Mesothelial cell of epicardium (in vitro differentiated cells): ENCODE measurements around the gene CCBE1. TPM values are rescaled to one million over a fixed set of nuclear protein-coding genes. Genes with fewer than 3 reads are reported as not detected.

Experiments used
- DNase-seq, 2 experiments: peaks; one replicate each; pipeline ENCODE4 v3.0.0; 2021; ENCODE audit warnings: low spot score in 2 of 2; ENCODE audit not compliant: unreplicated experiment in 2 of 2
- H3K27ac Mint-ChIP-seq: 2 replicates; pipeline ENCODE4 v1.8.0; 2021; ENCODE audit warnings: mixed read lengths
- H3K27me3 Mint-ChIP-seq: 2 replicates; pipeline ENCODE4 v1.8.0; 2021; ENCODE audit warnings: low read depth, mixed read lengths
- H3K36me3 Mint-ChIP-seq: 2 replicates; pipeline ENCODE4 v1.8.0; 2021; ENCODE audit warnings: mixed read lengths
- H3K4me1 Mint-ChIP-seq: 2 replicates; pipeline ENCODE4 v1.8.0; 2021; ENCODE audit warnings: mixed read lengths
- H3K4me3 Mint-ChIP-seq: 2 replicates; pipeline ENCODE4 v1.8.0; 2021; ENCODE audit warnings: mild to moderate bottlenecking, moderate library complexity, mixed read lengths
- H3K9me3 Mint-ChIP-seq: 2 replicates; pipeline ENCODE4 v1.8.0; 2021; ENCODE audit warnings: mixed read lengths
- total RNA-seq: library from RNA; stranded (reverse); gene quantifications from 3 replicates; pipeline ENCODE4 v1.2.1, GENCODE V29; 2021
- TF ChIP-seq, protein P1 (sequence below): fragments of 200-600 bp; sonication (generic); IDR thresholded peaks from one replicate; pipeline ENCODE4 v1.5.0; 2021; ENCODE audit warnings: antibody characterized with exemption; ENCODE audit not compliant: unreplicated experiment

Gene CCBE1
- total RNA-seq, 1 donor from 2014 or later = 71.1 TPM

GRCh38 chr18:59461171-59461570 lies 236.1 kb downstream of the CCBE1 start:
- H3K4me1 Mint-ChIP-seq = peaks cover 28% of the 10 kb centered on the region
- TF ChIP-seq, protein P1, sequence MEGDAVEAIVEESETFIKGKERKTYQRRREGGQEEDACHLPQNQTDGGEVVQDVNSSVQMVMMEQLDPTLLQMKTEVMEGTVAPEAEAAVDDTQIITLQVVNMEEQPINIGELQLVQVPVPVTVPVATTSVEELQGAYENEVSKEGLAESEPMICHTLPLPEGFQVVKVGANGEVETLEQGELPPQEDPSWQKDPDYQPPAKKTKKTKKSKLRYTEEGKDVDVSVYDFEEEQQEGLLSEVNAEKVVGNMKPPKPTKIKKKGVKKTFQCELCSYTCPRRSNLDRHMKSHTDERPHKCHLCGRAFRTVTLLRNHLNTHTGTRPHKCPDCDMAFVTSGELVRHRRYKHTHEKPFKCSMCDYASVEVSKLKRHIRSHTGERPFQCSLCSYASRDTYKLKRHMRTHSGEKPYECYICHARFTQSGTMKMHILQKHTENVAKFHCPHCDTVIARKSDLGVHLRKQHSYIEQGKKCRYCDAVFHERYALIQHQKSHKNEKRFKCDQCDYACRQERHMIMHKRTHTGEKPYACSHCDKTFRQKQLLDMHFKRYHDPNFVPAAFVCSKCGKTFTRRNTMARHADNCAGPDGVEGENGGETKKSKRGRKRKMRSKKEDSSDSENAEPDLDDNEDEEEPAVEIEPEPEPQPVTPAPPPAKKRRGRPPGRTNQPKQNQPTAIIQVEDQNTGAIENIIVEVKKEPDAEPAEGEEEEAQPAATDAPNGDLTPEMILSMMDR = no peak
- H3K4me3 Mint-ChIP-seq = no peak overlapping the region
- H3K27ac Mint-ChIP-seq = peak overlapping the region; percentile 73
- H3K9me3 Mint-ChIP-seq = no peaks in the 10 kb centered on the region
- H3K36me3 Mint-ChIP-seq = peaks cover 9% of the 10 kb centered on the region
- DNase-seq = no peak
- peaks cover 24% of the 10 kb centered on the region for H3K27me3 Mint-ChIP-seq

DNA sequence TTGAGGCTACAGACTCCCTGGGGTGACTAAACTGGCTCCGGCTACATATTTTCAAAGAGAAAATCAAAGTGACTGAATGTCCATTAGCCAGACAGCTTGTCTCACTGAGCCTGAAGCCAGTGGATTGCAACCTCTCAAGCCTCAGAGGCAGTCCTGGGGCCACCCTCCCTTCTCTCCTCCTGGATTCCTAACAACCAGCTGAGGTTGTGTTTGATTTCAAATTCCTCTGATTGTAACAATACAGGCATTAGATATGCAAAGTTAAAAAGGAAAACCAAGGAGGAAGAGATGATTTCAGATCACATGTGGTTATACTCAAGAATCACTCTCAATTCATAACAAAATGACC lies 237.2 kb downstream of the CCBE1 start:
- Mint-ChIP-seq H3K27me3 (peaks cover 24% of the 10 kb centered on the region), H3K36me3 (peaks cover 7% of the 10 kb centered on the region), H3K4me3 (no peak overlapping the region), H3K9me3 (no peaks in the 10 kb centered on the region), H3K4me1 (peaks cover 37% of the 10 kb centered on the region), H3K27ac (peak overlapping the region; percentile 86)
- TF ChIP-seq, protein P1 = no peak
- no peak for DNase-seq

DNA sequence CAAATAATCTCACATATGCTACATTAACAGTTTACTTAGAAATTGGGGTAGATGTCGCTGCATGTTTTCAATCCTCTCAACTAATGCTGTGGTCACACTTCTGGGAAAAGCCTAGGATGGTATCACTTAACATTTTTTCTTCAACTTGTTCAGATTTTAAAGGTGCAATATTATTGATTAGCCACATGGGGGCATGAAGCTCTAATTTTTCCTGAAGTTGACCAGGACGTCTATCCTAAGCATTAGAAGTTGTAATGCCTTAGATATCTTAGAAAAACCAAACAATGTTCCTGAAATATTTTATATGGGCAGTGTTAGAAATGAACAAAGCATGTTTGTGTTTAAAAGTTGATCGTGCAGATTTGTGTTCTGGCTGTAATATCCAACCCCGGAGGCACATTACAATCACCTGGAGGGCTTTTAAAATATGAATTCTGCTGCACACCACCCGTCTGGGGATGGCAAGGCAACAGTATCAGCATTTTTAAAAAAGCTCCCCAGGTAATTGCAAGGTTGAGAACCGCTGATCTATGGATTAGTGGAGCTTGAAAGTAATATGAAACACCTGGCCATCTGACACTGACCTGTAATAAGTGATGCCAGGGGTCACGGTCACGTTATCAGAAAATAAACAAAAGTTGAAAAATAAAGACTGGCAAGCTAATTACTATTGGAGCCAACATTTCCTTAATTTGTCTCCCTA lies 237.7 kb downstream of the CCBE1 start:
- peaks cover 20% of the 10 kb centered on the region for H3K27me3 Mint-ChIP-seq
- H3K9me3 Mint-ChIP-seq = no peaks in the 10 kb centered on the region
- no peak overlapping the region for H3K4me3 Mint-ChIP-seq
- peaks cover 41% of the 10 kb centered on the region for H3K4me1 Mint-ChIP-seq
- H3K27ac Mint-ChIP-seq = peak overlapping the region; percentile 86
- TF ChIP-seq, protein P1 = peak; percentile 86
- peaks cover 7% of the 10 kb centered on the region for H3K36me3 Mint-ChIP-seq
- DNase-seq = no peak

DNA sequence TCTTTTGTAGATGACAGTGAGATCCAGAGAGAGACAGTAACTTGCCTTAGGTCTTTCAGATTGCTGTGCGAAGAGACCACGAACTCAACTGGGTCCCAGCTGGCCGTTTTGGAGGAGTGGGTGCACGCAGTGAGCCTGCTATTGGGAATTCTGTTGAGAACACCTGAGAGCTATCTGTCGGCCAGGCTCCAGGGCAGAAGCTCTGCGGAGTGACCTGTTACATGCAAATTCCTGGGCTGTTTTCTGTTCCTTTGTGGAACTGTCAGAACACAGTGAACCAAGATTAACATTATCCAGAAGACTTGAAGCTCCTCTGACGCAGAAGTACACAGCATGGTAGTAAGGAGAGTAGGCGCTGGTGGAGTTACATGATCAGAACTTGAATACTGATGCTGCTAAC lies 238.6 kb downstream of the CCBE1 start:
- H3K27ac Mint-ChIP-seq = peak overlapping the region; percentile 62
- no peak for DNase-seq
- H3K4me3 Mint-ChIP-seq = no peak overlapping the region
- H3K4me1 Mint-ChIP-seq = peaks cover 44% of the 10 kb centered on the region
- H3K27me3 Mint-ChIP-seq = peaks cover 18% of the 10 kb centered on the region
- H3K36me3 Mint-ChIP-seq = peaks cover 7% of the 10 kb centered on the region
- TF ChIP-seq, protein P1 = no peak
- no peaks in the 10 kb centered on the region for H3K9me3 Mint-ChIP-seq

DNA sequence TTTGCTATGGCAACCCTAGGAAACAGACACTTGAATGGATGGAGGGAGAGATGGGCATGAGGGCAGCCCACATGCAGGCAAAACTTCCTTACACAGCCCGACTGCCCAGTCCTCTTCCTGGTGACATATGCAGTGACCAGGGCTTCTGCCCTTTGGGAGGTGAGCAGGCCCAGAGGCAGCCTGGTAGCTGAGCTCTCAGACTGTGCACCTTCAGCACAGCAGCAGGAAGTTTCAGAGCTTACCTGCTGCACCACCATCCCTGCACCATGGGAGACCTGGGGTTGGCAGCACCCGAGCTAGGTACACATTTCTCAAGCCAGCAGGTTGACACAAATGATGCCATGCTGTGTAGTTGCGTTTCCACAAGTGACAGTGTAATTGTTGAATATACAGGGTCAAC lies 240.6 kb downstream of the CCBE1 start:
- Mint-ChIP-seq H3K36me3 (peaks cover 4% of the 10 kb centered on the region), H3K27me3 (peaks cover 21% of the 10 kb centered on the region), H3K27ac (no peak overlapping the region), H3K4me1 (peaks cover 52% of the 10 kb centered on the region), H3K4me3 (no peak overlapping the region), H3K9me3 (no peaks in the 10 kb centered on the region)
- no peak for DNase-seq
- TF ChIP-seq, protein P1 = no peak
